Smooth muscle cell (in vitro differentiated cells): ENCODE measurements around the gene PANK2. TPM values are rescaled to one million over a fixed set of nuclear protein-coding genes. Genes with fewer than 3 reads are reported as not detected.
A peak's percentile ranks its signal among the peaks of the same experiment; 100 is the strongest.

ENCODE experiments used
- DNase-seq: peaks from one replicate; lab custom pipeline; 2025; ENCODE audit not compliant: unreplicated experiment; lab: John Stamatoyannopoulos, UW
- H2AFZ ChIP-seq: fragments of 200-600 bp; sonication (generic); 2 replicates; pipeline ENCODE4 v1.6.0; 2016; ENCODE audit warnings: antibody characterized with exemption, low read depth, mild to moderate bottlenecking
- H3F3A ChIP-seq: fragments of 200-600 bp; sonication (generic); 2 replicates; pipeline ENCODE4 v1.6.0; 2017; ENCODE audit warnings: antibody characterized with exemption, low read depth
- H3K27ac ChIP-seq: fragments of 200-600 bp; sonication (generic); 2 replicates; pipeline ENCODE4 v1.5.1; 2016; ENCODE audit warnings: low read depth, mild to moderate bottlenecking
- H3K27me3 ChIP-seq: fragments of 200-600 bp; sonication (generic); 2 replicates; pipeline ENCODE4 v1.6.1; 2016; ENCODE audit warnings: low read depth, mild to moderate bottlenecking
- H3K36me3 ChIP-seq: fragments of 200-600 bp; sonication (generic); 2 replicates; pipeline ENCODE4 v1.5.1; 2016; ENCODE audit warnings: low read depth
- H3K4me1 ChIP-seq: fragments of 200-600 bp; sonication (generic); 2 replicates; pipeline ENCODE4 v1.5.1; 2016; ENCODE audit warnings: low read depth
- H3K4me2 ChIP-seq: fragments of 200-600 bp; sonication (generic); 2 replicates; pipeline ENCODE4 v1.6.0; 2016; ENCODE audit warnings: mild to moderate bottlenecking
- H3K4me3 ChIP-seq: fragments of 200-600 bp; sonication (generic); 2 replicates; pipeline ENCODE4 v1.5.1; 2016; ENCODE audit warnings: mild to moderate bottlenecking
- H3K79me2 ChIP-seq: fragments of 200-600 bp; sonication (generic); 2 replicates; pipeline ENCODE4 v1.6.0; 2016; ENCODE audit warnings: low read depth, mild to moderate bottlenecking
- H3K9ac ChIP-seq: fragments of 200-600 bp; sonication (generic); 2 replicates; pipeline ENCODE4 v1.6.0; 2016; ENCODE audit warnings: low read depth
- H3K9me3 ChIP-seq: fragments of 200-600 bp; sonication (generic); replicated peaks from 2 replicates; pipeline ENCODE4 v1.5.1; 2016; ENCODE audit warnings: low read depth
- H4K20me1 ChIP-seq: fragments of 200-600 bp; sonication (generic); 2 replicates; pipeline ENCODE4 v1.6.0; 2016; ENCODE audit warnings: low read depth
- WGBS: methylation state at CpG from one replicate; pipeline ENCODE4 v1.1.7; 2016; ENCODE audit warnings: low lambda C conversion rate; 5-methylcytosine and 5-hydroxymethylcytosine counted together
- polyA plus RNA-seq: library from polyadenylated mRNA; unstranded; fragments of >200 nt; fragmentation: Nextera tagmentation; extraction: Ambion mirVana; gene quantifications from 2 replicates; pipeline ENCODE4 v1.2.1, GENCODE V29; 2016
- total RNA-seq: library from RNA; depleted of rRNA; stranded (reverse); fragments of >200 nt; gene quantifications from 2 replicates; pipeline ENCODE4 v1.2.3, GENCODE V29; 2014
- TF ChIP-seq, protein P1 (sequence below): fragments of 200-600 bp; sonication (generic); IDR thresholded peaks from 2 replicates; pipeline ENCODE4 v1.5.1; 2017; ENCODE audit warnings: borderline replicate concordance, mild to moderate bottlenecking, antibody characterized with exemption; ENCODE audit not compliant: insufficient read depth, poor library complexity, severe bottlenecking

Gene PANK2
- total and polyA plus RNA-seq, 2 experiments from 2014 or later, result 24.7 to 40.8 TPM

DNA sequence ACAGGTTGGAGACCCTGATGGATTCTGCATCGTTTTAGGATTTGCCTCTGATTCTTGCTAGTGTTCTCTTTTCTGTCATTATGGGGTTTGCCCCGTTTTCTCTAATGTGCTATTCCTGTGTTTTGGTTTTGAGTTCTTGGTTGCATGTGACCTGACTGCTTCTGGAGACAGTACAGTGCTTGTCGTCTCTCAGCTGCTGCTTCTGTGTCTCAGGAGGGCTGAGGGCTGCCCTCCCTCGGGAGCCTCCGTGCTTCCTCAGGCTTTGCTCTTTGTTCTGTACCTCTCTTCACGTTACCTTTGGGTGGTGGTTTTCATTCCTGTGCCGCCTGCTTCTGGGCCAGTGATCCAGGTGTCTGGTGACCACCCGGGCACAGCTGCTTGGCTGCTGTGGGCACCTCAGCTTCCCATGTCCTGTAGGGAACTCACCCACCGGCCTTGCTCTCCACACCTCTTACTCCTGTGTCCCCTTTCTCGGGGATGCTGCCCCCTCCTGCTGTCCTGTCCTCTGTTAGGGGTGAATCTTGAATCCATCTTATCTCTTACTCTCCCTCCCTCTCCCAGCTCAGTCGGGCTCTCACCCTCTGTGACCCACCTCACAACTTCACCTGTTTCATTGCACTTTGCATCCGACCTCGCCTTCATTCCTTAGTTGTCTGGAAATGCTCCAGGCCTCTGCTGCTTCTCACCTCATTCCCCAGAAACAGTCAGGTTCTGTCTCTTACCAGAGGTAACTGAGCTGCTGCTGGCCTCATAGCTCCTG, 33.2 kb downstream of the PANK2 start:
- Histone ChIP-seq H3K9ac (peak overlapping the region; percentile 7), H3F3A (peaks cover 15% of the 10 kb centered on the region), H3K36me3 (peaks cover 5% of the 10 kb centered on the region), H3K27me3 (no peaks in the 10 kb centered on the region), H3K4me3 (no peak overlapping the region), H3K4me2 (peak overlapping the region; percentile 52), H2AFZ (no peak overlapping the region), H3K79me2 (peaks cover 48% of the 10 kb centered on the region), H4K20me1 (peaks cover 99% of the 10 kb centered on the region), H3K4me1 (peaks cover 2% of the 10 kb centered on the region), H3K27ac (peak overlapping the region; percentile 55), H3K9me3 (no peaks in the 10 kb centered on the region)
- TF ChIP-seq, protein P1, sequence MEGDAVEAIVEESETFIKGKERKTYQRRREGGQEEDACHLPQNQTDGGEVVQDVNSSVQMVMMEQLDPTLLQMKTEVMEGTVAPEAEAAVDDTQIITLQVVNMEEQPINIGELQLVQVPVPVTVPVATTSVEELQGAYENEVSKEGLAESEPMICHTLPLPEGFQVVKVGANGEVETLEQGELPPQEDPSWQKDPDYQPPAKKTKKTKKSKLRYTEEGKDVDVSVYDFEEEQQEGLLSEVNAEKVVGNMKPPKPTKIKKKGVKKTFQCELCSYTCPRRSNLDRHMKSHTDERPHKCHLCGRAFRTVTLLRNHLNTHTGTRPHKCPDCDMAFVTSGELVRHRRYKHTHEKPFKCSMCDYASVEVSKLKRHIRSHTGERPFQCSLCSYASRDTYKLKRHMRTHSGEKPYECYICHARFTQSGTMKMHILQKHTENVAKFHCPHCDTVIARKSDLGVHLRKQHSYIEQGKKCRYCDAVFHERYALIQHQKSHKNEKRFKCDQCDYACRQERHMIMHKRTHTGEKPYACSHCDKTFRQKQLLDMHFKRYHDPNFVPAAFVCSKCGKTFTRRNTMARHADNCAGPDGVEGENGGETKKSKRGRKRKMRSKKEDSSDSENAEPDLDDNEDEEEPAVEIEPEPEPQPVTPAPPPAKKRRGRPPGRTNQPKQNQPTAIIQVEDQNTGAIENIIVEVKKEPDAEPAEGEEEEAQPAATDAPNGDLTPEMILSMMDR, result no peak
- 84% methylated on average over 13 of the region's 13 CpGs for WGBS
- no peak for DNase-seq

DNA sequence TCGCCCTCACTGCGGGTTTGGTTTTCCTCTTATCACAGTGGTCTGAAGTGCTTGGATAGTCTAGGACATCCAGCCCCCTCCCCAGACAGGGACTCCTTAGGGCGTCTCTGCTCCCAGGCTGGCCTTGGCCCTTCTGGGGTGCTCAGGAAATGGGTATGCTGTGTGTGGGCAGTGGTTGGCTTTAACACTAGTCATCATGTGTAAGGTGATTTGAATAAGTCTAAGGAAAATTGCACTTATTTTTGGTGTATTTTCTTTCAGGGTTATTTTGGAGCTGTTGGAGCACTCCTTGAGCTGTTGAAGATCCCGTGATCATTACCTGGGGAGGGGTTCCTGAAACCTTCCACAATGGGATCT, 33.8 kb downstream of the PANK2 start:
- Histone ChIP-seq H3K4me1 (peaks cover 2% of the 10 kb centered on the region), H3K4me3 (no peak overlapping the region), H3K79me2 (peaks cover 44% of the 10 kb centered on the region), H3K36me3 (peaks cover 5% of the 10 kb centered on the region), H4K20me1 (peaks cover 98% of the 10 kb centered on the region), H3F3A (peaks cover 15% of the 10 kb centered on the region), H2AFZ (no peak overlapping the region), H3K27me3 (no peaks in the 10 kb centered on the region), H3K4me2 (peak overlapping the region; percentile 52), H3K9me3 (no peaks in the 10 kb centered on the region), H3K27ac (peak overlapping the region; percentile 55), H3K9ac (peak overlapping the region; percentile 7)
- no peak for DNase-seq
- TF ChIP-seq, protein P1, result no peak
- WGBS, result 87% methylated on average over 4 of the region's 4 CpGs

DNA sequence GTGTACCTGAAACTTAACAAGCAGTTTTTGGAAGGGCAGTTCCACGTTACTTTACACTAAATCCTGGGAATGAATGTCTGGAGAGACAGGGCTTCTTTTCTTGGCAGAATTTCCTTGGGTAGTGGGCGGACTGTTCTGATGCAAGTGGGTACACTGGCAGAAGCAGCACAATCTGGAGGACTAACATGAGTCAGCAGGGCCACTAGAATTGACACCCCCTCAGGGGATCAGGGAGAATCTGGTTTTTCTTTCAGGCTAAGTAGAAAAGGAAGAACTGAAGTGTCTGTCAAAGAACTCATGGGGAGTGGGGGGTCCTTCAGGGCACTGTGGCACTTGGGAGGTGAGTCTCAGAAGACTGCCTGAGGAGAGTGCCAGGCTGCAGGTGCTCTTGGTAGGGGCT, 34.6 kb downstream of the PANK2 start:
- Histone ChIP-seq H3K4me2 (peak overlapping the region; percentile 52), H3K36me3 (no peaks in the 10 kb centered on the region), H3K4me3 (no peak overlapping the region), H3K4me1 (peaks cover 2% of the 10 kb centered on the region), H4K20me1 (peaks cover 96% of the 10 kb centered on the region), H2AFZ (no peak overlapping the region), H3K79me2 (peaks cover 36% of the 10 kb centered on the region), H3F3A (peaks cover 17% of the 10 kb centered on the region), H3K9me3 (no peaks in the 10 kb centered on the region), H3K27ac (peak overlapping the region; percentile 55), H3K27me3 (no peaks in the 10 kb centered on the region), H3K9ac (no peak overlapping the region)
- no peak for DNase-seq
- TF ChIP-seq, protein P1, result no peak
- WGBS, result 32% methylated on average over 2 of the region's 2 CpGs
